Measurements from ENCODE around the gene ZFYVE21.
"Not testable (repeated sequence)": the region's sequence is repeated elsewhere in the genome, so short reads cannot be mapped to it uniquely, and the experiment has no call there.

Gene ZFYVE21

DNA sequence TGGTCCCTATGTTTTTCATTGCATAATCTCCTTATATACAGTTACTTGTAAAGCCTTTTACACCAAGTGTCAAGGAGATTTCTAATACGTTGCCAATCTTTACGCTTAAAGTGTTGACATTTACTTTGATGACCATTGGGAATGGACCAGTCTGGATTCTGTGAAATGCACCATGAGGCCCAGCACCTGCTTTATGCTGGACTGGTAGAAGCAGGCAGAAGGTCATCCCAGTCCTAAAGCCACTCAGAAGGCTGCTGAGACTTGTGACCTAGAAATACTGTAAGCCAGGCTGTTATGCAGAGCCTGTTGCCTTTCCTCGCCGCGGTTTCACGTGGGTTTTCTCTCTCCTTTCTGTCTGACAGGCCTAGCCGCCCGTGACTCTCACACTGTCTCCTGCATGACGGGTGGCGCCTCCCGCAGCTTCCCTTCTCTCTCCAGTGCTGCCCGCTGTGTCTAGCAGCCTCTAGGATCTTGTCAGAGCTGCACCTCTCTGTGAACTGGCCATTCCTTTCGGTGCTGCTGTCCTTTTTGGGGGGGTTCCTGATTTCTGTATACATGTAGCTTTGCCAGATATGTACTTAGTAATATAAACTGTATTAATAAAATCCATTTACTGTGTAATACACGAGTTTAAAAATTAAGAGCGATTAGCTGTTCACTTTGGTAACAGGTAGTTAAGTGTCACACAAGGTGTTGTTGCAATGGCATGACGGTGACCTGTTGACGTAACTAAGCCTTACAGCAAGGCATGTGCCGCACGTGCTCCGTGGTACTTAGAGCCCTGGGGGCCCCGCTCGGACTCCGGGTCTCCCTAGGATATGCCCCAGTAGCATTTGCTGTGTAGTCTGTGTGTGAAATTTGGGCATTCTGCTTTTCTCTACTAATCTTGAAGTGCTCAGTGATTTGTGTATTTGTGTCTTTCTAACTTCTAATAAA, 30.1 kb upstream of the ZFYVE21 start:
- DNase-seq (ENCODE audit: low read depth) = no peak
- H3K4me3 ChIP-seq (ENCODE audit: low read depth, low read length) = no peak overlapping the region
- TF ChIP-seq, protein P1, sequence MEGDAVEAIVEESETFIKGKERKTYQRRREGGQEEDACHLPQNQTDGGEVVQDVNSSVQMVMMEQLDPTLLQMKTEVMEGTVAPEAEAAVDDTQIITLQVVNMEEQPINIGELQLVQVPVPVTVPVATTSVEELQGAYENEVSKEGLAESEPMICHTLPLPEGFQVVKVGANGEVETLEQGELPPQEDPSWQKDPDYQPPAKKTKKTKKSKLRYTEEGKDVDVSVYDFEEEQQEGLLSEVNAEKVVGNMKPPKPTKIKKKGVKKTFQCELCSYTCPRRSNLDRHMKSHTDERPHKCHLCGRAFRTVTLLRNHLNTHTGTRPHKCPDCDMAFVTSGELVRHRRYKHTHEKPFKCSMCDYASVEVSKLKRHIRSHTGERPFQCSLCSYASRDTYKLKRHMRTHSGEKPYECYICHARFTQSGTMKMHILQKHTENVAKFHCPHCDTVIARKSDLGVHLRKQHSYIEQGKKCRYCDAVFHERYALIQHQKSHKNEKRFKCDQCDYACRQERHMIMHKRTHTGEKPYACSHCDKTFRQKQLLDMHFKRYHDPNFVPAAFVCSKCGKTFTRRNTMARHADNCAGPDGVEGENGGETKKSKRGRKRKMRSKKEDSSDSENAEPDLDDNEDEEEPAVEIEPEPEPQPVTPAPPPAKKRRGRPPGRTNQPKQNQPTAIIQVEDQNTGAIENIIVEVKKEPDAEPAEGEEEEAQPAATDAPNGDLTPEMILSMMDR (IDR thresholded peaks at IDR 0.05; ENCODE audit: insufficient read depth, low read depth, low read length, missing control alignments) = no peak

- TF ChIP-seq, protein P1 (IDR thresholded peaks at IDR 0.05; ENCODE audit: insufficient read depth, low read depth, low read length, missing control alignments) = no peak
- H3K4me3 ChIP-seq (ENCODE audit: low read depth, low read length) = no peak overlapping the region
- no peak for DNase-seq (ENCODE audit: low read depth)
These were observed 28.7 kb upstream of the ZFYVE21 start for GRCh38 chr14:103686831-103687485.

GRCh38 chr14:103687712-103688111, 27.9 kb upstream of the ZFYVE21 start:
- no peak for DNase-seq (ENCODE audit: low read depth)
- no peak overlapping the region for H3K4me3 ChIP-seq (ENCODE audit: low read depth, low read length)
- TF ChIP-seq, protein P1 (IDR thresholded peaks at IDR 0.05; ENCODE audit: insufficient read depth, low read depth, low read length, missing control alignments) = no peak

GRCh38 chr14:103688441-103688840, 27.2 kb upstream of the ZFYVE21 start:
- H3K4me3 ChIP-seq (ENCODE audit: low read depth, low read length) = no peak overlapping the region
- DNase-seq (ENCODE audit: low read depth) = no peak
- TF ChIP-seq, protein P1 (IDR thresholded peaks at IDR 0.05; ENCODE audit: insufficient read depth, low read depth, low read length, missing control alignments) = no peak

DNA sequence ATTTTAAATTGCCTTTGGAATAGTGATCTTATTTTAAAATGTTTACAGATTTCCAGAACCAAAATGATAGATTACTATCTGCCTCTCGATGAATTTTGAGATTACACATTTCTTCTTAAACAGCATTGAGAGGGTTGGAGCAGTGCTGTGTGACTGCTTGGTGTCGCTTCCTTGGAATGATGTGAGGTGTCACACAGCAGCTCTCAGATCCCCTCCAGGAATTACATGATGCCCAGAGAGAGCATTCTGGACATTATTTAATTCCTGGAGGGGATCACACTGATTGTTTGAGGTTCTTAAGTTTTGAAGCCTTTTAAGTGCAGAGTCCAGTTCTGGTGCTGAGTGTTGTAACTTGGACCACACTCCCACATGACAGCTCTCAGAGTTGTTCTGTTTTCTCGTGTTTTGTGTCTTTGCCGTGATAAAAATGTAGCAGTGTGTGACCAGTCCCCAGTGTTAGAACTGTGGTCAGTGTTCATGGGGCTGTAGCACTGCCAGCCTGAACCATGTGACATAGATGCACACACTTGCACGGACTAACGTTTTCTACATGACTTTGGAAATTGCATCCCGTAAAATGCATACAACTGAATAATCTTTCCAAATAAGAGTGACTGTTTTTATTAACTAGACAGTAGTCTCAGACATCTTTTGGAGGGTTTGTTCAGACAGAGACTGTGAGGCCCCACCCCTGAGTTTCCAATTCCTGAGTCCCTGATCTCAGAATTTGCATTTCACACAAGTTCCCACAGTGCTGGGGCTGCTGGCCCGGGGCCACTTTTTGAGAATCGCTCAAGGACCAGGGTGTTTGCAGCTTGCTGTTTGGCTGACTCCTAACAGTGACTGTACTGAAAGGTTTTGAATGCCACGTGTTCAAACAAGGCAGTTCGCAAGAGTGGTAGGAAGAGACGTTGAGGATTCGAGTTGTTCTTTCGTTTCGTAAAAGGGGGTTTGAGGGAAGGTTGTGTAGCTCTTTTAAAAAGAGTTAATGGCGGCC, 26.4 kb upstream of the ZFYVE21 start:
- H3K4me3 ChIP-seq (ENCODE audit: low read depth, low read length) = peak overlapping the region; percentile 59
- DNase-seq (ENCODE audit: low read depth) = peak; percentile 94
- TF ChIP-seq, protein P1 (IDR thresholded peaks at IDR 0.05; ENCODE audit: insufficient read depth, low read depth, low read length, missing control alignments) = no peak

DNA sequence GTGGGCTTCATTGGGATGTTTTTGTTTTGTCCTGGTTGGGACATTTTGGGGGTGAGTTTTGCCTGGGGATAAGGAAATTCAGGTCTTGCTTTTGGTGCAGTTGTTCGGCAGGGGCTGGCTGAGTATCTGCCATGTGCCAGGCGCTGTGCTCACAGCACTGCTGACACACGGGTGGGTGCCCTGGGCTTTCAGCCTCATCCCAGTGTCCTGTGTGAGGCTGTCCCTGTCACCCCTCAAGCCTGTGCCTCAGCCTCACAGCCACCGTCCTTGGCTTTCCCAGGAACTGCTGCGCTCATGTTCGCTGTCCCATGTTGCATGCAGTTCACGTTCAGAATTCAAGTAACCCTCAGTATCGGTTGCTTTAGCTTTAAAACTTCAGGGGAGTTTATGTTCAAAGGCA, 25.3 kb upstream of the ZFYVE21 start:
- TF ChIP-seq, protein P1 (IDR thresholded peaks at IDR 0.05; ENCODE audit: insufficient read depth, low read depth, low read length, missing control alignments) = no peak
- H3K4me3 ChIP-seq (ENCODE audit: low read depth, low read length) = peak overlapping the region; percentile 59
- peak; percentile 15 for DNase-seq (ENCODE audit: low read depth)

GRCh38 chr14:103691655-103692054, 24.0 kb upstream of the ZFYVE21 start:
- peak; percentile 76 for DNase-seq (ENCODE audit: low read depth)
- H3K4me3 ChIP-seq (ENCODE audit: low read depth, low read length) = not testable (repeated sequence)
